Duodenal mucosa (tissue), 2 donors: ENCODE data around the gene WDR5B.
A peak's percentile ranks its signal among the peaks of the same experiment; 100 is the strongest.
"Not testable (repeated sequence)": the region's sequence is repeated elsewhere in the genome, so short reads cannot be mapped to it uniquely, and the experiment has no call there.

Experiments
- H3K27ac ChIP-seq: one replicate; pipeline ENCODE4 v1.7.0; 2013; ENCODE audit warnings: low read depth, low read length
- H3K27me3 ChIP-seq, 2 donors: one replicate each; pipeline ENCODE4 v1.7.0; 2013; ENCODE audit warnings: low read length in 2 of 2, control low read depth in 1 of 2; ENCODE audit not compliant: insufficient read depth in 2 of 2, control insufficient read depth in 1 of 2
- H3K36me3 ChIP-seq, 2 donors: one replicate each; pipeline ENCODE4 v1.7.0; 2013; ENCODE audit warnings: low read length in 2 of 2, control low read depth in 1 of 2; ENCODE audit not compliant: insufficient read depth in 2 of 2, control insufficient read depth in 1 of 2
- H3K4me1 ChIP-seq, 2 donors: one replicate each; pipeline ENCODE4 v1.7.0; 2013; ENCODE audit warnings: low read length in 2 of 2, control low read depth in 1 of 2; ENCODE audit not compliant: insufficient read depth in 2 of 2, control insufficient read depth in 1 of 2
- H3K4me3 ChIP-seq, 2 donors: one replicate each; pipeline ENCODE4 v1.7.0; 2013; ENCODE audit warnings: low read length in 2 of 2, low read depth in 1 of 2
- H3K9ac ChIP-seq, 2 donors: one replicate each; pipeline ENCODE4 v1.7.0; 2013; ENCODE audit warnings: low read length in 2 of 2, low read depth in 1 of 2
- H3K9me3 ChIP-seq, 2 donors: one replicate each; pipeline ENCODE4 v1.7.0; 2013; ENCODE audit warnings: low read length in 2 of 2, control low read depth in 1 of 2; ENCODE audit not compliant: control insufficient read depth in 1 of 2

The WDR5B gene

DNA sequence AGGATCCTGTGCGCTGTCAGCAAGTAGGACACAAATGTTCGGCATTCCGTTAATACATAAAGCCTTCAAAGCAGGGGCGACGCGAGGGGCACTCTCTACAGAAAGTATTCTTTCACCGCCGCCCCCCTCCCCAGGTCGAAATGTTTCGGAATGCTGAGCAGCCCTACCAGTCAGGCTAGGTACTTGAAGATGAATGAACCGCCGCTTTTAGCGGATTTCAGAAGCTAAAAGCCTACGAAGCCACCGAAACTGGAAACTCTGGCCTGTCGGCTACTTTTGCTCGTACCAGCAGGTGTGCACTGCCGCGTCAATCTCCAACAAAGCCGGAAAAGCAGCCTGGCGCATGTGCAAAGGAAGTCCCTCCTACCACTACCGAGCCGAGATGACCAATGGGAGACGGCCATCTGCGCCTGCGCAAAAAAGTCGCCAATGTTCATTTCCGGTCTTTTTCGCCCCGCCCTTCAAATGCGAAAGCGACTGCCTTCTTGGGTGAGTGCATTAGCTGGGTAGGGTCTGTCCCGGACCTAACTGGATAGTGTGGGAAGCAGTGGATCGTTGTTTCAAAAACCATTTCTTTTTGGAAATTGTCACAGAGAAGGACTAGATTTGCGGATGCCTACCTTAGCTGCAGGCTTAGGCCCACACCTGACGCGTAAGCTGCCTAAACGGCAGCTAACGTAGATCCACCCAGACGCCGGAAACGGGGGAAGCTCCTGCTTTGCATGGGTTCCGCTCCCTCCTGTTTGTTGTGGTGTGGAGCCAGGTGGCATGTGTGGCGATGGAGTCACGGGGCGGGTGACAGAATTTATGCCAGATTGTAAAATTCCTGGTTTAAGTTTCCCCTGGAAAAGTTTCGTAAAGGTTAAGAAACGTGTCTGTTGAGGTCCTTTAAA lies at the start of gene WDR5B:
Gene WDR5B, minus strand, starts transcription at position 301 of the 893 bp plus-strand sequence. CDS start 534 bp downstream, outside the sequence.
- H3K4me3 ChIP-seq = peak within 1 kb of the TSS; percentile 84 to 86
- H3K27me3 ChIP-seq = no peaks in the 10 kb centered on the region
- peak within 1 kb of the TSS; percentile 78 for H3K27ac ChIP-seq
- peak within 1 kb of the TSS; percentile 77 to 78 for H3K9ac ChIP-seq
- H3K36me3 ChIP-seq = peaks cover under 1 to 5% of the 10 kb centered on the region in 2 donors
- no peaks in the 10 kb centered on the region for H3K9me3 ChIP-seq
- H3K4me1 ChIP-seq = peaks cover 9 to 19% of the 10 kb centered on the region in 2 donors

DNA sequence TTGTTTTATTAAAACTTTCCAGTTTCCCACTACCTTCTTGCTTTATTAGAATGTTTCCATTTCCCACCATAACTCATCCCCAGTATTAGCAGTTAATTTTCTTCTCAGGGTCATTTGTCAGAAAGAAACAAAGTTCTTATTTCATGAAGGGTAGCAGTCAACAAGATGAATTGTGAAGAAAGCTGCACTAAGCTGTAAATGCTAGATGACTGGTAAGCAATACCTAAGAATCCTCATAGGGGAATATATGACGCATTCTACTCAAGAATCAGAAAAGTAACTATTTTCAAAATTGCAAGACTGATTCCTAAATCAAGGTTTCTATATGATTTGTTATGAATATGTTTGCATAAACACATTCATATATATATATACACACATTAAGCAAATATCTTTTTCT lies 48.8 kb upstream of the WDR5B start:
- Histone ChIP-seq H3K27me3 (no peaks in the 10 kb centered on the region), H3K9ac (no peak overlapping the region), H3K9me3 (no peaks in the 10 kb centered on the region), H3K27ac (no peak overlapping the region), H3K4me1 (no peaks in the 10 kb centered on the region), H3K4me3 (no peak overlapping the region), H3K36me3 (peaks cover 3 to 25% of the 10 kb centered on the region in 2 donors)

DNA sequence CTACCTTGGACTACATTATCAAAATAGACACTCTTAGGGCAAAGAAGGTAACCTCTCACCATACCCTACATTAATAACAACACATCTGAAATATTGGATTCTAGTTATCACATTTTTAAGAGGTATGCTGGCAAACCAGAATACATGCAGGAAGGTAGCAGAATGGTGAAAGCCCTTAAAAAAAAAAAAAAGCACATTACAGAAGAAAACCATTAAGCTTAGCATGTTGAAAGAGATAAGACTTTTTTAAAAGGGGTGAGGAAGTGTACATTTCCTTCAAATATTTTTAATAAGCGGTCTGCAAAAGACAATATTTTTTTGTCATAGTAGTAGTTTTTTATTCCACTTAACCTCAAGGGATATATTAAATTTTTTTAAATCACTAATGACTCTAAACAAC lies 46.5 kb upstream of the WDR5B start:
- H3K4me3 ChIP-seq = no peak overlapping the region
- H3K9me3 ChIP-seq = no peaks in the 10 kb centered on the region
- H3K9ac ChIP-seq = no peak overlapping the region
- H3K27ac ChIP-seq = no peak overlapping the region
- peaks cover 15 to 45% of the 10 kb centered on the region in 2 donors for H3K36me3 ChIP-seq
- H3K4me1 ChIP-seq = no peaks in the 10 kb centered on the region
- no peaks in the 10 kb centered on the region for H3K27me3 ChIP-seq

DNA sequence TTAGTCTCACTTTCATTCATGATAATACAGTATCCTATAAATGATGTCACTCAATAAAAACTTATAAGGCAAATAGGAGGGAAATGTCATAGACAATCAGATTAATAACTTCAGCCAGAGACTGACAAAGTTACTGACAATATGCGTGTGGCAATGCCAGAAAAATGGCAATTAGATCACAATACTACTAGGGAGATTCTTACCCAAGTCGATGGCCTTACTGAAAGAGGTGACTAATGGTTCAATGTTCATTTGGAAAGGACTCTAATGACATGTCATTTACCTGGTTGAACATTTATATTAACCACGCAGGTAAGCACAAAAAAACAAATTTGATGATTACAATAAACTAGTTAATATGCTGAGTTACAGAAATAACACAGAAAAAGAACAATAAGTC lies 45.9 kb upstream of the WDR5B start:
- Histone ChIP-seq H3K4me1 (peaks cover 0 to under 1% of the 10 kb centered on the region in 2 donors), H3K4me3 (no peak overlapping the region), H3K9ac (no peak overlapping the region), H3K27me3 (no peaks in the 10 kb centered on the region), H3K9me3 (no peaks in the 10 kb centered on the region), H3K27ac (no peak overlapping the region), H3K36me3 (peaks cover 17 to 45% of the 10 kb centered on the region in 2 donors)

DNA sequence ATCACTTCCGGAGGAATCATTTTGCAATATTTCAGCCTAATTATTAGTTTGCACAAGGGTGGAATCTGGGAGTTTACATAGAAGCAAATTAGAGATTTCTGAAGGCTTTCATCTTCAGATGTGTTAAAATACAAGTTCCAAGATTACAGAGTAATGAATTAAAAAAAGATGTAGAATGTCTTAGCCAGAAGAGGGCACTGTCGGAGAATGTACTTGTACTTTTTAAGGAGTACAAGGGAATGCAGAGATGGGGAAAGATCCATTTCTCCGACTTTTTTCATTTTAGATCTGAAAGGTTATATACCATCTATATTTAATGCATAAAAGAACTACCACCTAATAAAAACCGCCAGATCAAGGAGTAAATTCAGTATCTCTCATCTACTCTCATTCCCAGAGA lies 43.1 kb upstream of the WDR5B start:
- Histone ChIP-seq H3K36me3 (peaks cover 22 to 33% of the 10 kb centered on the region in 2 donors), H3K4me1 (peaks cover 0 to 4% of the 10 kb centered on the region in 2 donors), H3K27me3 (no peaks in the 10 kb centered on the region), H3K27ac (no peak overlapping the region), H3K9me3 (no peaks in the 10 kb centered on the region), H3K4me3 (no peak overlapping the region), H3K9ac (no peak overlapping the region)

DNA sequence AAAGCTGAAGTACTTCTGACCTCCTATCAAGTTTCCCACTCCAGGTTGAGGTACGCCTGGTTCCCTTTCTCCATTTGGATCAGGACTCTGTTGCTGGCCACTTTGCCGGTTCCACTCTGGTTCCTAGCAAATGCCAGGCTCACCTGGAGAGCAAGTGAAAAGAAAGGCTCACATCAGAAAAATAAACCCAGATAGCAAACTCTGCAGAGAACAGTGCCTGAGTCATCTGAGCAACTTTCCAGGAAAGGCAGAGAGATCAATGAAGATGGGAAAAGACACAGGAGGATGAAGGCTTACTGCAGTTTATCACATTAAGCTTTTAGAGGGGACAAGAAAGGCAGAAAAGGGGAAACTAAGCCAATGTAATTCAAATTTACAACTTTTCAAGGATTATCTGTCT lies 41.8 kb upstream of the WDR5B start:
- Histone ChIP-seq H3K36me3 (peaks cover 22 to 42% of the 10 kb centered on the region in 2 donors), H3K9me3 (no peaks in the 10 kb centered on the region)

DNA sequence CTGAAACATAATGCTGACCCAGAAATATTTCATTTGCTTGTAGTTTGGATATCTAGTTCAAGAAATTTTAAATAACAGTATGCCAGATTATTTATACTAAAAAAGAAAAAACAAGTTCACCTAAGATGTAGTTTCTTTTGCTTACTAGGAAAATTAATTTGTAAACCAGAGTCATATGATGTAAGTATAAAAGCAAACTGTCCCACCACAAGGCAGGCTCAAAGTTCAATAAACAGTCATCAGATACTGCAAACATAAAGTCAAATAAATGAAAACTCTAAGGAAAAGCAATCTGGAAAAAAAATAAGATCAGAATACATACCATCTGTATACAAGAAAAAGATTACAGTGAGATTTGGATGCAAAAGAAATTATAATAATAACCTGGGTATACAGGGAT lies 40.2 kb upstream of the WDR5B start:
- no peak overlapping the region for H3K4me3 ChIP-seq
- H3K36me3 ChIP-seq = peaks cover 22 to 41% of the 10 kb centered on the region in 2 donors
- H3K27ac ChIP-seq = no peak overlapping the region
- no peaks in the 10 kb centered on the region for H3K27me3 ChIP-seq
- no peaks in the 10 kb centered on the region for H3K9me3 ChIP-seq
- peaks cover 0 to 4% of the 10 kb centered on the region in 2 donors for H3K4me1 ChIP-seq
- no peak overlapping the region for H3K9ac ChIP-seq

More for the DNA sequence above, 41.8 kb upstream of the WDR5B start:
- Histone ChIP-seq H3K27ac (no peak overlapping the region), H3K4me3 (no peak overlapping the region), H3K4me1 (peaks cover 0 to 4% of the 10 kb centered on the region in 2 donors), H3K9ac (no peak overlapping the region), H3K27me3 (no peaks in the 10 kb centered on the region)

DNA sequence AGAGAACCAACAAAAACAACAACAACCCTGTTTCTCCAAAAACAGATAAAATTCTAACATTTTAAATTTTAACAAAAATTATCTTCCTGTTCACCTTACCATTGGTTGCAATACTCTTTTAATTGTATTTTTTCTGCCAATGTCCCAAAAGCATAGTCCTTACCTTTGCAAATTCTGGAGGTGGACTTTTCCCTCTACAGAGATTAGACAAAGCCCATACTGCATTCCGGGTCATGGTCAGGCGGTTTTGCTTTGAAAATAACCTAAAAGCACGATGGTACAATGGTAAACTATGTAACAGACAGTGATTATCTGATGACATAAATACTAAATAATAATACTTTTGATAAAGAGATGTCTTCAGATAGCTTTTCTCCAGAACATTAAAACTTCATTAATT lies 35.5 kb upstream of the WDR5B start:
- no peaks in the 10 kb centered on the region for H3K27me3 ChIP-seq
- H3K4me3 ChIP-seq = no peak overlapping the region
- H3K27ac ChIP-seq = no peak overlapping the region
- peaks cover 10 to 35% of the 10 kb centered on the region in 2 donors for H3K36me3 ChIP-seq
- no peaks in the 10 kb centered on the region for H3K9me3 ChIP-seq
- no peak overlapping the region for H3K9ac ChIP-seq
- no peaks in the 10 kb centered on the region for H3K4me1 ChIP-seq

DNA sequence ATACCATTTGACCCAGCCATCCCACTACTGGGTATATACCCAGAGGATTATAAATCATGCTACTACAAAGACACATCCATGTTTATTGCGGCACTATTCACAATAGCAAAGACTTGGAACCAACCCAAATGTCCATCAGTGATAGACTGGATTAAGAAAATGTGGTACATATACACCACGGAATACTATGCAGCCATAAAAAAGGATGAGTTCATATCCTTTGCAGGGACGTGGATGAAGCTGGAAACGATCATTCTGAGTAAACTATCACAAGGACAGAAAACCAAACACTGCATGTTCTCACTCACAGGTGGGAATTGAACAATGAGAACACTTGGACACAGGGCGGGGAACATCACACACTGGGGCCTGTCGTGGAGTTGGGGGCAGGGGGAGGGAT lies 32.4 kb upstream of the WDR5B start:
- not testable (repeated sequence) for H3K4me1 ChIP-seq, H3K27ac ChIP-seq, H3K4me3 ChIP-seq, H3K9ac ChIP-seq, H3K27me3 ChIP-seq, H3K9me3 ChIP-seq
- peaks cover 9 to 45% of the 10 kb centered on the region in 2 donors for H3K36me3 ChIP-seq

DNA sequence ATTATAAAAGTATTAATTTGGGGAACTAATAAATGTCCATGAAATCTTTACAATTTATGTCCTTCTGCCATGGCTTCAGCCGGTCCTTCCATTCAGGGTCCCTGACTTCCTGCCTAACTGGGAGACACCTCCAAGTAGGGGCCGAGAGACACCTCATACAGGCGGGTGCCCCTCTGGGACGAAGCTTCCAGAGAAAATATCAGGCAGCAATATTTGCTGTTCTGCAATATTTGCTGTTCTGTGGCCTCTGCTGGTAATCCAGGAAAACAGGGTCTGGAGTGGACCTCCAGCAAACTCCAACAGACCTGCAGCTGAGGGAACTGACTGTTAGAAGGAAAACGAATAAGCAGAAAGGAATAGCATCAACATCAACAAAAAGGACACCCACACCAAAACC lies 28.6 kb upstream of the WDR5B start:
- not testable (repeated sequence) for H3K9me3 ChIP-seq, H3K27me3 ChIP-seq, H3K9ac ChIP-seq

More for the DNA sequence above, 28.6 kb upstream of the WDR5B start:
- H3K36me3 ChIP-seq = peaks cover 15 to 55% of the 10 kb centered on the region in 2 donors
- not testable (repeated sequence) for H3K4me3 ChIP-seq, H3K4me1 ChIP-seq, H3K27ac ChIP-seq
